Breast epithelium (tissue), 4 donors: ENCODE measurements around the gene MACROD2. TPM values are rescaled to one million over a fixed set of nuclear protein-coding genes. Genes with fewer than 3 reads are reported as not detected.

Experiments used
- DNase-seq, 2 donors: peaks; one replicate each; pipeline ENCODE4 v3.0.0-alpha.2; 2019; ENCODE audit warnings: low spot score in 2 of 2
- H3K27ac ChIP-seq, 2 donors: fragments of 200-600 bp; sonication (generic) in 1 of 2; one replicate each; pipeline ENCODE4 v1.5.1; 2016 to 2019; ENCODE audit warnings: mild to moderate bottlenecking in 1 of 2
- H3K27me3 ChIP-seq, 2 donors: fragments of 200-600 bp; sonication (generic) in 1 of 2; one replicate each; pipeline versions ENCODE4 v1.5.1 to v1.6.0; 2017 to 2019; ENCODE audit warnings: control low read depth in 1 of 2, mild to moderate bottlenecking in 1 of 2
- H3K36me3 ChIP-seq: fragments of 200-600 bp; one replicate; pipeline ENCODE4 v1.5.1; 2019
- H3K4me1 ChIP-seq, 2 donors: fragments of 200-600 bp; sonication (generic); one replicate each; pipeline ENCODE4 v1.5.1; 2016 to 2019; ENCODE audit warnings: control low read depth in 1 of 2
- H3K4me3 ChIP-seq, 3 donors: fragments of 200-600 bp; sonication (generic); 1 replicate in 2 of 3; 2 replicates in 1 of 3; pipeline ENCODE4 v1.5.1; 2016 to 2019; ENCODE audit warnings: mild to moderate bottlenecking in 3 of 3, moderate library complexity in 2 of 3
- H3K9me3 ChIP-seq, 2 donors: fragments of 200-600 bp; sonication (generic) in 1 of 2; one replicate each; pipeline ENCODE4 v1.5.1; 2016 to 2019; ENCODE audit warnings: control low read depth in 1 of 2
- POLR2A ChIP-seq: fragments of 450-650 bp; IDR thresholded peaks from one replicate; pipeline ENCODE4 v1.6.1; 2016; ENCODE audit warnings: antibody characterized with exemption, mild to moderate bottlenecking, moderate library complexity
- POLR2AphosphoS5 ChIP-seq, 3 donors: sonication (generic); formaldehyde crosslinking; IDR thresholded peaks; one replicate each; pipeline ENCODE4 v1.6.1; 2017; ENCODE audit warnings: antibody characterized with exemption in 3 of 3
- intact Hi-C: fragments of 100-400 bp; cut with DNase I; formaldehyde crosslinking; loops from one replicate; pipeline ENCODE4 v1.15.1; 2023; ENCODE audit warnings: low total_unique reads
- total RNA-seq, 3 donors: library from RNA; depleted of rRNA; stranded (reverse); fragments of >200 nt; gene quantifications; one replicate each; pipeline ENCODE4 v1.1.0, GENCODE V29; 2016
- TF ChIP-seq, protein P1 (sequence below), 3 donors: fragments of 450-650 bp; IDR thresholded peaks; one replicate each; pipeline ENCODE4 v1.5.1; 2016 to 2017; ENCODE audit warnings: antibody characterized with exemption in 3 of 3, mild to moderate bottlenecking in 3 of 3, moderate library complexity in 3 of 3

The MACROD2 gene
- total RNA-seq, 3 donors from 2014 or later: 6.7 to 26.8 (median 8.8) TPM

- intact Hi-C loops: no loop called here
- DNase-seq: no peak
- H3K36me3 ChIP-seq: no peaks in the 10 kb centered on the region
- no peak overlapping the region for H3K27ac ChIP-seq
- no peak overlapping the region for H3K4me3 ChIP-seq
- no peaks in the 10 kb centered on the region for H3K9me3 ChIP-seq
- no peak for TF ChIP-seq POLR2A
- no peaks in the 10 kb centered on the region for H3K4me1 ChIP-seq
- H3K27me3 ChIP-seq: no peaks in the 10 kb centered on the region
Observed at GRCh38 chr20:14828459-14828858, 833.1 kb downstream of the MACROD2 start.

DNA sequence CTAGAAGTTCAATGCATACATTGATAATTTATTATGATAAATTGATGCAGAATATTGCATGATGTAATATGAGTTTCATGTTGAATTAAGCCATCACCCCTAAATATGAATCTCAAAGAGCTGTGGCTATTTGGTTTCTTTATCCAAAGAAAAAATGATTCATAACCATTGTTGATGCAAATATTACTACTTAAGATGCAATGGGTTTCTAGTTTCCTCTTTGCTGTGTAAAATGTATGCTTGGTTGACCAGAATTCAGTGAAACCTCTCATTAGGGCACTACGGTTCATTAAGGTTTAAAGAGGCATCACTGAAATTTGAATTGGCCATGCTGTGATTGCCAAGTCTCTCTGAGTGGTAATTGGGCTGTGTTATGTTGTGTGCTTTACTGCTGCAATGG lies 834.6 kb downstream of the MACROD2 start:
- Histone ChIP-seq H3K36me3 (no peaks in the 10 kb centered on the region), H3K4me3 (no peak overlapping the region), H3K4me1 (no peaks in the 10 kb centered on the region), H3K9me3 (no peaks in the 10 kb centered on the region), H3K27me3 (no peaks in the 10 kb centered on the region), H3K27ac (no peak overlapping the region)
- TF ChIP-seq, protein P1, sequence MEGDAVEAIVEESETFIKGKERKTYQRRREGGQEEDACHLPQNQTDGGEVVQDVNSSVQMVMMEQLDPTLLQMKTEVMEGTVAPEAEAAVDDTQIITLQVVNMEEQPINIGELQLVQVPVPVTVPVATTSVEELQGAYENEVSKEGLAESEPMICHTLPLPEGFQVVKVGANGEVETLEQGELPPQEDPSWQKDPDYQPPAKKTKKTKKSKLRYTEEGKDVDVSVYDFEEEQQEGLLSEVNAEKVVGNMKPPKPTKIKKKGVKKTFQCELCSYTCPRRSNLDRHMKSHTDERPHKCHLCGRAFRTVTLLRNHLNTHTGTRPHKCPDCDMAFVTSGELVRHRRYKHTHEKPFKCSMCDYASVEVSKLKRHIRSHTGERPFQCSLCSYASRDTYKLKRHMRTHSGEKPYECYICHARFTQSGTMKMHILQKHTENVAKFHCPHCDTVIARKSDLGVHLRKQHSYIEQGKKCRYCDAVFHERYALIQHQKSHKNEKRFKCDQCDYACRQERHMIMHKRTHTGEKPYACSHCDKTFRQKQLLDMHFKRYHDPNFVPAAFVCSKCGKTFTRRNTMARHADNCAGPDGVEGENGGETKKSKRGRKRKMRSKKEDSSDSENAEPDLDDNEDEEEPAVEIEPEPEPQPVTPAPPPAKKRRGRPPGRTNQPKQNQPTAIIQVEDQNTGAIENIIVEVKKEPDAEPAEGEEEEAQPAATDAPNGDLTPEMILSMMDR (IDR thresholded peaks at IDR 0.05): no peak
- TF ChIP-seq POLR2A (no peak), POLR2AphosphoS5 (IDR thresholded peaks at IDR 0.05) (no peak)
- no peak for DNase-seq
- intact Hi-C loops: no loop called here

GRCh38 chr20:14830466-14830865 lies 835.1 kb downstream of the MACROD2 start:
- no peaks in the 10 kb centered on the region for H3K4me1 ChIP-seq
- TF ChIP-seq, protein P1 (IDR thresholded peaks at IDR 0.05): no peak
- TF ChIP-seq POLR2A: no peak
- no peak for TF ChIP-seq POLR2AphosphoS5 (IDR thresholded peaks at IDR 0.05)
- H3K36me3 ChIP-seq: no peaks in the 10 kb centered on the region
- no peaks in the 10 kb centered on the region for H3K9me3 ChIP-seq
- intact Hi-C loops: no loop called here
- H3K4me3 ChIP-seq: no peak overlapping the region
- no peak overlapping the region for H3K27ac ChIP-seq
- no peak for DNase-seq
- H3K27me3 ChIP-seq: no peaks in the 10 kb centered on the region

- Histone ChIP-seq H3K36me3 (no peaks in the 10 kb centered on the region), H3K27ac (no peak overlapping the region), H3K27me3 (no peaks in the 10 kb centered on the region), H3K4me1 (no peaks in the 10 kb centered on the region), H3K9me3 (no peaks in the 10 kb centered on the region), H3K4me3 (no peak overlapping the region)
- intact Hi-C loops: no loop called here
- TF ChIP-seq, protein P1 (IDR thresholded peaks at IDR 0.05): no peak
- TF ChIP-seq POLR2A: no peak
- no peak for TF ChIP-seq POLR2AphosphoS5 (IDR thresholded peaks at IDR 0.05)
- DNase-seq: no peak
Observed at GRCh38 chr20:14830899-14831298, 835.6 kb downstream of the MACROD2 start.

- no peaks in the 10 kb centered on the region for H3K27me3 ChIP-seq
- no peaks in the 10 kb centered on the region for H3K36me3 ChIP-seq
- no peaks in the 10 kb centered on the region for H3K9me3 ChIP-seq
- no peak overlapping the region for H3K4me3 ChIP-seq
- no peak overlapping the region for H3K27ac ChIP-seq
- intact Hi-C loops: no loop called here
- TF ChIP-seq, protein P1 (IDR thresholded peaks at IDR 0.05): no peak
- TF ChIP-seq POLR2A (no peak), POLR2AphosphoS5 (IDR thresholded peaks at IDR 0.05) (no peak)
- H3K4me1 ChIP-seq: no peaks in the 10 kb centered on the region
- DNase-seq: no peak
Observed at GRCh38 chr20:14832630-14833029, 837.3 kb downstream of the MACROD2 start.
